Measurements from ENCODE around the gene ST6GALNAC5.
A peak's percentile ranks its signal among the peaks of the same experiment; 100 is the strongest.

ST6GALNAC5 gene

DNA sequence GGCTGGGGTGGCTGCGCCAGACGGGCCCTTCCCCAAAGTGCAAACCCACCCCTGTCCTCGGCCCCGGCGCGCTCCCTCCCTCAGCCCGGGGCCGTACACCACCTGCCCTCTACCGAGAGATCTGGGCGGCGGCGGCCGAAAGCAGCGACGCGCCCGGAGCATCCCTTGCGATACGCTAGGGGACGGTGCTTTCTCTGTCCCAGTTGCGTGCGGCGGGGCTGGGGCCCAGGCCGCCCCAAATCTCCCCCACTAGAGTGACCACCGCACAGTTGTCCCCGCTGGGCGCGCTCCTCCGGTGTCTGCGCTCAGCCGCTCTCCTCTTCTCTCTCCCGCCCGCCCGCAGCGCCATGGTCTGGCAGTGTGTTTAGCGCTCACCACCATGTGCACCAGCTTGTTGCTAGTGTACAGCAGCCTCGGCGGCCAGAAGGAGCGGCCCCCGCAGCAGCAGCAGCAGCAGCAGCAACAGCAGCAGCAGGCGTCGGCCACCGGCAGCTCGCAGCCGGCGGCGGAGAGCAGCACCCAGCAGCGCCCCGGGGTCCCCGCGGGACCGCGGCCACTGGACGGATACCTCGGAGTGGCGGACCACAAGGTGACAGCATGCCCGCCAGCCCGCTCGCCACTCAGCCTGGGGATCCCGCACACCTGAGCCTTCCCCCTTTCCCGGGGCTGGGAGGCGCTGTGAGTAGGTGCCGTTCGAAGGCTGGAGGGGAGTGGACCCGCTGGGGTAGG, 1.0 kb downstream of the ST6GALNAC5 start (continued):
- peak; percentile 41; the same call in 1 of the 2 replicates for TF ChIP-seq ZNF10 (tag by site-specific recombination; IDR thresholded peaks at IDR 0.05)
- TF ChIP-seq ZBTB48 (tag by site-specific recombination; IDR thresholded peaks at IDR 0.05), result peak; percentile 29
- 0 out of 2 replicates have a peak, but pooled peaks have one; percentile 64 for TF ChIP-seq ZBTB44 (tag by site-specific recombination; IDR thresholded peaks at IDR 0.05)
- TF ChIP-seq ZNF394 (tag by site-specific recombination; IDR thresholded peaks at IDR 0.05; ENCODE audit: borderline replicate concordance), result peak; percentile 38; the same call in 1 of the 2 replicates
- TF ChIP-seq, protein P1, sequence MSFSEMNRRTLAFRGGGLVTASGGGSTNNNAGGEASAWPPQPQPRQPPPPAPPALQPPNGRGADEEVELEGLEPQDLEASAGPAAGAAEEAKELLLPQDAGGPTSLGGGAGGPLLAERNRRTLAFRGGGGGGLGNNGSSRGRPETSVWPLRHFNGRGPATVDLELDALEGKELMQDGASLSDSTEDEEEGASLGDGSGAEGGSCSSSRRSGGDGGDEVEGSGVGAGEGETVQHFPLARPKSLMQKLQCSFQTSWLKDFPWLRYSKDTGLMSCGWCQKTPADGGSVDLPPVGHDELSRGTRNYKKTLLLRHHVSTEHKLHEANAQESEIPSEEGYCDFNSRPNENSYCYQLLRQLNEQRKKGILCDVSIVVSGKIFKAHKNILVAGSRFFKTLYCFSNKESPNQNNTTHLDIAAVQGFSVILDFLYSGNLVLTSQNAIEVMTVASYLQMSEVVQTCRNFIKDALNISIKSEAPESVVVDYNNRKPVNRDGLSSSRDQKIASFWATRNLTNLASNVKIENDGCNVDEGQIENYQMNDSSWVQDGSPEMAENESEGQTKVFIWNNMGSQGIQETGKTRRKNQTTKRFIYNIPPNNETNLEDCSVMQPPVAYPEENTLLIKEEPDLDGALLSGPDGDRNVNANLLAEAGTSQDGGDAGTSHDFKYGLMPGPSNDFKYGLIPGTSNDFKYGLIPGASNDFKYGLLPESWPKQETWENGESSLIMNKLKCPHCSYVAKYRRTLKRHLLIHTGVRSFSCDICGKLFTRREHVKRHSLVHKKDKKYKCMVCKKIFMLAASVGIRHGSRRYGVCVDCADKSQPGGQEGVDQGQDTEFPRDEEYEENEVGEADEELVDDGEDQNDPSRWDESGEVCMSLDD (tag by site-specific recombination; IDR thresholded peaks at IDR 0.05), result 0 out of 2 replicates have a peak, but pooled peaks have one; percentile 16
- TF ChIP-seq ZNF2 (tag by site-specific recombination; IDR thresholded peaks at IDR 0.05), result peak; percentile 68; the same call in 1 of the 2 replicates
- TF ChIP-seq ZNF423 (tag by site-specific recombination; IDR thresholded peaks at IDR 0.05), result no peak
- no peak for TF ChIP-seq ZNF521 (tag by site-specific recombination; IDR thresholded peaks at IDR 0.05)
- peak; percentile 86 for TF ChIP-seq ZNF341 (tag by site-specific recombination; IDR thresholded peaks at IDR 0.05; ENCODE audit: low read depth)
- no peak for TF ChIP-seq ZNF274 (IDR thresholded peaks at IDR 0.05; ENCODE audit: low read length)
- TF ChIP-seq ZNF274 (tag by site-specific recombination; IDR thresholded peaks at IDR 0.05; ENCODE audit: borderline replicate concordance), result no peak
- TF ChIP-seq SCRT1 (tag by site-specific recombination; IDR thresholded peaks at IDR 0.05; ENCODE audit: borderline replicate concordance), result peak; percentile 82
- no peak for TF ChIP-seq GLI4 (tag by site-specific recombination; IDR thresholded peaks at IDR 0.05)
- no peak; the same call in 1 of the 2 replicates for TF ChIP-seq PRDM4 (tag by site-specific recombination; IDR thresholded peaks at IDR 0.05)
- TF ChIP-seq ZNF202 (tag by site-specific recombination; IDR thresholded peaks at IDR 0.05; ENCODE audit: borderline replicate concordance), result no peak
- TF ChIP-seq ZNF623 (tag by site-specific recombination; IDR thresholded peaks at IDR 0.05), result no peak
- 0 out of 2 replicates have a peak, but pooled peaks have one; percentile 38 for TF ChIP-seq ZXDB (tag by site-specific recombination; IDR thresholded peaks at IDR 0.05)
- TF ChIP-seq KLF16 (tag by site-specific recombination; IDR thresholded peaks at IDR 0.05), result no peak
- TF ChIP-seq, protein P2, sequence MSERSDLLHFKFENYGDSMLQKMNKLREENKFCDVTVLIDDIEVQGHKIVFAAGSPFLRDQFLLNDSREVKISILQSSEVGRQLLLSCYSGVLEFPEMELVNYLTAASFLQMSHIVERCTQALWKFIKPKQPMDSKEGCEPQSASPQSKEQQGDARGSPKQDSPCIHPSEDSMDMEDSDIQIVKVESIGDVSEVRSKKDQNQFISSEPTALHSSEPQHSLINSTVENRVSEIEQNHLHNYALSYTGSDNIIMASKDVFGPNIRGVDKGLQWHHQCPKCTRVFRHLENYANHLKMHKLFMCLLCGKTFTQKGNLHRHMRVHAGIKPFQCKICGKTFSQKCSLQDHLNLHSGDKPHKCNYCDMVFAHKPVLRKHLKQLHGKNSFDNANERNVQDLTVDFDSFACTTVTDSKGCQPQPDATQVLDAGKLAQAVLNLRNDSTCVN (tag by site-specific recombination; optimal IDR thresholded peaks at IDR 0.05), result peak; percentile 91
- TF ChIP-seq ZNF366 (tag by site-specific recombination; conservative IDR thresholded peaks at IDR 0.05), result 0 out of 2 replicates have a peak, but pooled peaks have one; percentile 14
- TF ChIP-seq, protein P3, sequence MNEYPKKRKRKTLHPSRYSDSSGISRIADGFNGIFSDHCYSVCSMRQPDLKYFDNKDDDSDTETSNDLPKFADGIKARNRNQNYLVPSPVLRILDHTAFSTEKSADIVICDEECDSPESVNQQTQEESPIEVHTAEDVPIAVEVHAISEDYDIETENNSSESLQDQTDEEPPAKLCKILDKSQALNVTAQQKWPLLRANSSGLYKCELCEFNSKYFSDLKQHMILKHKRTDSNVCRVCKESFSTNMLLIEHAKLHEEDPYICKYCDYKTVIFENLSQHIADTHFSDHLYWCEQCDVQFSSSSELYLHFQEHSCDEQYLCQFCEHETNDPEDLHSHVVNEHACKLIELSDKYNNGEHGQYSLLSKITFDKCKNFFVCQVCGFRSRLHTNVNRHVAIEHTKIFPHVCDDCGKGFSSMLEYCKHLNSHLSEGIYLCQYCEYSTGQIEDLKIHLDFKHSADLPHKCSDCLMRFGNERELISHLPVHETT (tag by site-specific recombination; IDR thresholded peaks at IDR 0.05), result no peak
- TF ChIP-seq, protein P4, sequence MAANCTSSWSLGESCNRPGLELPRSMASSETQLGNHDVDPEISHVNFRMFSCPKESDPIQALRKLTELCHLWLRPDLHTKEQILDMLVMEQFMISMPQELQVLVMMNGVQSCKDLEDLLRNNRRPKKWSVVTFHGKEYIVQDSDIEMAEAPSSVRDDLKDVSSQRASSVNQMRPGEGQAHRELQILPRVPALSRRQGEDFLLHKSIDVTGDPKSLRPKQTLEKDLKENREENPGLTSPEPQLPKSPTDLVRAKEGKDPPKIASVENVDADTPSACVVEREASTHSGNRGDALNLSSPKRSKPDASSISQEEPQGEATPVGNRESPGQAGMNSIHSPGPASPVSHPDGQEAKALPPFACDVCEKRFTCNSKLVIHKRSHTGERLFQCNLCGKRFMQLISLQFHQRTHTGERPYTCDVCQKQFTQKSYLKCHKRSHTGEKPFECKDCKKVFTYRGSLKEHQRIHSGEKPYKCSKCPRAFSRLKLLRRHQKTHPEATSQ (tag by site-specific recombination; IDR thresholded peaks at IDR 0.05), result no peak
- TF ChIP-seq ZNF704 (tag by site-specific recombination; IDR thresholded peaks at IDR 0.05), result no peak
- peak; percentile 88 for TF ChIP-seq ZBTB20 (tag by site-specific recombination; IDR thresholded peaks at IDR 0.05)
- 0 out of 2 replicates have a peak, but pooled peaks have one; percentile 12 for TF ChIP-seq SP7 (tag by site-specific recombination; IDR thresholded peaks at IDR 0.05)
- peak; percentile 73 for TF ChIP-seq GLIS1 (tag by site-specific recombination; IDR thresholded peaks at IDR 0.05)
